ENCODE measurements around the gene USP17L5.
"Not testable (repeated sequence)": the region's sequence is repeated elsewhere in the genome, so short reads cannot be mapped to it uniquely, and the experiment has no call there.

DNA sequence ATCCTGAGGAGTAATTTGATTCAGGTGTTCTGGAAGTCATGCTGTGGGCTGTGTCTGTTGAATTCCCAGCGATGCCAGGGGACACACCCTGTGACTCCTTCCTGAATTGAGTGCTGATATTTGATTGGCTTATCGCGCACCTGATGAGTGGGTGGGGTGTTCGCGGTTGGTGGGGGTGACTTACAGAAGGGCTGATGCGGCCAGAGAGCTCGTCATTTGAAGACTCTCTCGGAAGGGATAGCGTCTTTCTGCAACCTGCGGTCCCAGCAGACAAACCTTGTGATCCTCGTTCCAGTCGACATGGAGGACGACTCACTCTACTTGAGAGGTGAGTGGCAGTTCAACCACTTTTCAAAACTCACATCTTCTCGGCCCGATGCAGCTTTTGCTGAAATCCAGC is 9.4 kb downstream of the USP17L5 start, which contains the start of gene USP17L28:
- TF ChIP-seq, protein P1, sequence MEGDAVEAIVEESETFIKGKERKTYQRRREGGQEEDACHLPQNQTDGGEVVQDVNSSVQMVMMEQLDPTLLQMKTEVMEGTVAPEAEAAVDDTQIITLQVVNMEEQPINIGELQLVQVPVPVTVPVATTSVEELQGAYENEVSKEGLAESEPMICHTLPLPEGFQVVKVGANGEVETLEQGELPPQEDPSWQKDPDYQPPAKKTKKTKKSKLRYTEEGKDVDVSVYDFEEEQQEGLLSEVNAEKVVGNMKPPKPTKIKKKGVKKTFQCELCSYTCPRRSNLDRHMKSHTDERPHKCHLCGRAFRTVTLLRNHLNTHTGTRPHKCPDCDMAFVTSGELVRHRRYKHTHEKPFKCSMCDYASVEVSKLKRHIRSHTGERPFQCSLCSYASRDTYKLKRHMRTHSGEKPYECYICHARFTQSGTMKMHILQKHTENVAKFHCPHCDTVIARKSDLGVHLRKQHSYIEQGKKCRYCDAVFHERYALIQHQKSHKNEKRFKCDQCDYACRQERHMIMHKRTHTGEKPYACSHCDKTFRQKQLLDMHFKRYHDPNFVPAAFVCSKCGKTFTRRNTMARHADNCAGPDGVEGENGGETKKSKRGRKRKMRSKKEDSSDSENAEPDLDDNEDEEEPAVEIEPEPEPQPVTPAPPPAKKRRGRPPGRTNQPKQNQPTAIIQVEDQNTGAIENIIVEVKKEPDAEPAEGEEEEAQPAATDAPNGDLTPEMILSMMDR (IDR thresholded peaks at IDR 0.05; ENCODE audit: poor library complexity, severe bottlenecking) = not testable (repeated sequence)
- not testable (repeated sequence) for TF ChIP-seq SMC3 (conservative IDR thresholded peaks at IDR 0.05; ENCODE audit: poor library complexity)
